Kidney glomerular epithelial cell (primary cell): ENCODE results near the gene LYSMD1.
"Not testable (repeated sequence)": the region's sequence is repeated elsewhere in the genome, so short reads cannot be mapped to it uniquely, and the experiment has no call there.

ENCODE experiments used
- DNase-seq: peaks from one replicate; lab custom pipeline; 2025; lab: John Stamatoyannopoulos, UW

LYSMD1 gene, protein sequence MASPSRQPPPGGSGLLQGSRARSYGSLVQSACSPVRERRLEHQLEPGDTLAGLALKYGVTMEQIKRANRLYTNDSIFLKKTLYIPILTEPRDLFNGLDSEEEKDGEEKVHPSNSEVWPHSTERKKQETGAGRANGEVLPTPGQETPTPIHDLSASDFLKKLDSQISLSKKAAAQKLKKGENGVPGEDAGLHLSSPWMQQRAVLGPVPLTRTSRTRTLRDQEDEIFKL

DNA sequence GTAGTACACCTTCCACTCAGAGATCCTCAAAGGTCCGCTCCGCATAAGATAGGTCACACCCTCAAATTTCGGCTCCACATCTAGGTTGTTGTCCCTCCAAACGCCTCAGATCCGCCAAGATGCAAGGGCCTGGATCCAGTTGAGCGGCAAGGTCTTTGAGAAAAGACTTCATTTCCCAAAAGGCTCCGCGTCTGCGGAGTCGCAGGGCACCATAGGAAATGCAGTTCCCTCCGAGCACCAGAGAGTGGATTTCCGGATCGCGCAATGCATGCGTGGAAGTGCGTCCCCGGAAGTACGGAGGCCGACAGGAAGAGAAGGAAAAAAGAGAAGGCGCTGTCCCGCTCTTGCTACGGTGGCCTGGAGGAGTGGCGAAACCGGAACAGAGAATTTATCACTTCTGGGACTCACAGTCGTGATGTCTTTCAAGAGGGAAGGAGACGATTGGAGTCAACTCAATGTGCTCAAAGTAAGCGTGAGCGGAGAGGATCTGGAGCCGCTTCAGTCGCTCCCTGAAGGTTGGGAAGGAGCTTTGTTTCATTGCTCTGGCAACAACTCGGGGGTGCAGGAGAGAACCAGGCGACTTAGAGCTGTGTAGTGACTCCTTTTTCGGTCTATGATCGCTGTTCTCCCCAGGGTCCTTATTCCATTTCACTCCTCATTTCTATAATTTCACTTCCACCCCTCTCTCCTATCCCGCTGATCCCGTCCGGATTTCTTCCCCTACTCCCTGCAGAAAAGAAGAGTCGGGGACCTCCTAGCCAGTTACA lies at the start of gene LYSMD1, which contains the start of gene SCNM1:
TSS of gene LYSMD1 (minus strand) at position 165 of the 767 bp plus-strand sequence. CDS start 644 bp downstream, outside the sequence.
TSS of gene SCNM1 (plus strand) at position 407 of the 767 bp plus-strand sequence. CDS start at position 416, 9 bp downstream.
- DNase-seq = peak; percentile 98

DNA sequence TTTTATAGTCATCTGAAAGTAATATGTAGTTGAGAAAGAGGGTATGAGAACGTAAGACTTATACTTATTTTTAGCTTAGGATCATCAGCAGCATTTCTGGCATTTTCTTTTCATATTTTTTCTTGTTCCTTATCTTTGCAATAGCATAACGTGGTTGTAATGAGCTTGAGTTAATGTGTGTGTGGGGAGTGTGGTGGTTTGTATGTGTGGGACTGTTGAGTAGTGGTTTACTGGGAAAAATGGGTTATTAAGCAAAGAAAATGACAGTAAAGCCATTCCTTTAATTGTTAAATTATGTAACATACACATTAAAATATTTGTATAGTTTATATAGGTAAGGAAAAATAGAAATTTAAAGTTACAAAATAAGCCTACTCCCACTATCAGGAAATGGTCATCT lies 47.9 kb upstream of the LYSMD1 start:
- DNase-seq = no peak

DNA sequence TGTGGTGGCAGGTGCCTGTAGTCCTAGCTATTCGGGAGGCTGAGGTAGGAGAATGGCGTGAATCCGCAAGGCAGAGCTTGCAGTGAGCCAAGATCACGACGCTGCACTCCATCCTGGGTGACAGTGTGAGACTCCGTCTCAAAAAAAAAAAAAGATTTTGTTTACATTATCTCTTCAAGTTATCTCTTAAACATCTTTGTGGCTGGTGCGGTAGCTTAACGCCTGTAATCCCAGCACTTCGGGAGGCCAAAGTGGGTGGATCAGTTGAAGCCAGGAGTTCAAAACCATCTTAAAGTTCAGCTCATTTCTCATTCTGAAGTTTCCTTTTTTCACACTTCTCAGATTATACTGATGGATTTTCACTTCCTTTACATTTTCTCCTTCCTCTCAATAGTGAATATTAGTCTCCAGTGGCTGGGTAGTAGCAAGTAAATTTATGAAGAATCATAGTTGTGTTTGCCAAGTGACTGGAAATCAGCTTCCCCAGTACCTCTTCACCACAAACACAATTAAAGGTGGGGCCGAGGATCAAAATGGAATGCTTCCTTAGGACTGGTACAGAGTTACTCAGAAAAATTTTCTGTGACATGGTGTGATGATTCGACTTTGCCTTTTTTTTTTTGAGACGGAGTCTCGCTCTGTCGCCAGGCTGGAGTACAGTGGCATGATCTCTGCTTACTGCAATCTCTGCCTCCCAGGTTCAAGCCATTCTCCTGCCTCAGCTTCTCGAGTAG lies 46.4 kb upstream of the LYSMD1 start:
- no peak for DNase-seq

DNA sequence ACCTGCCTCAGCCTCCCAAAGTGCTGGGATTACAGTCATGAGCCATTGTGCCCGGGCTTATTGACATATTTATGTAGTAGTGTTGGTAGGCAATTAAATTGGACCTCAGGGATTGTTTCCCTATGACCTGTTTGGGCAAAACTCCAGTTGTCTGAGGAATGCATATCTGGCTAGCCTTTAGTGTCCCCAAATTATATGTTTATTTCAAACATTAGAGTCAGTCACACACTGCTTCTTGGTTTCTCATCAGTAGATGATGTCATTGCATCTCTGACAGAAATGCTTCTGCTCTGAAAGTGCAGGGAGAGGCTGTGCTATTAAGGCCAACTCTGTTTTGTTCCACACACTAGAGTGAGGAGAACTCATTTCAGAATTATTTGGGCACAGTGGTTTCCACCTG lies 45.1 kb upstream of the LYSMD1 start:
- DNase-seq = no peak

DNA sequence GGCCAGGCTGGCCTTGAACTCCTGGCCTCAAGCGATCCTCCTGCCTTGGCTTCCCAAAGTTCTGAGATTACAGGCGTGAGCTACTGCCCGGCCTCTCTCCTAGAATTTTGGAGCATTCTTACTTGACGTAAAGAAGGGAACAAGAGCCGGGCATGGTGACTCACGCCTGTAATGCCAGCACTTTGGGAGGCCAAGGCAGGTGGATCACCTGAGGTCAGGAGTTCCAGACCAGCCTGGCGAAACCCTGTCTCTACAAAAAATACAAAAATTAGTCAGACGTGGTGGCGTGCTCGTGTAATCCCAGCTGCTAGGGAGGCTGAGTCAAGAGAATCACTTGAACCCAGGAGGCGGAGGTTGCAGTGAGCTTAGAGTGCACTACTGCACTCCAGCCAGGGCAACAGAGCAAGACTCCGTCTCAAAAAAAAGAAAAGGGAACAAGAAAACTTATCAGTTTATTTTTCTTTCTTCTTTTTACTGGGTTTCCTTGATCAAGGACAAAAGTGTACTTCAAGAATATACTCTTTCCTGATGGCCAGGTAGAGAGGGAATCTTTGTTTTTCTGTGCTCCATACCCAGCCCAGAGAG lies 39.8 kb upstream of the LYSMD1 start:
- not testable (repeated sequence) for DNase-seq

DNA sequence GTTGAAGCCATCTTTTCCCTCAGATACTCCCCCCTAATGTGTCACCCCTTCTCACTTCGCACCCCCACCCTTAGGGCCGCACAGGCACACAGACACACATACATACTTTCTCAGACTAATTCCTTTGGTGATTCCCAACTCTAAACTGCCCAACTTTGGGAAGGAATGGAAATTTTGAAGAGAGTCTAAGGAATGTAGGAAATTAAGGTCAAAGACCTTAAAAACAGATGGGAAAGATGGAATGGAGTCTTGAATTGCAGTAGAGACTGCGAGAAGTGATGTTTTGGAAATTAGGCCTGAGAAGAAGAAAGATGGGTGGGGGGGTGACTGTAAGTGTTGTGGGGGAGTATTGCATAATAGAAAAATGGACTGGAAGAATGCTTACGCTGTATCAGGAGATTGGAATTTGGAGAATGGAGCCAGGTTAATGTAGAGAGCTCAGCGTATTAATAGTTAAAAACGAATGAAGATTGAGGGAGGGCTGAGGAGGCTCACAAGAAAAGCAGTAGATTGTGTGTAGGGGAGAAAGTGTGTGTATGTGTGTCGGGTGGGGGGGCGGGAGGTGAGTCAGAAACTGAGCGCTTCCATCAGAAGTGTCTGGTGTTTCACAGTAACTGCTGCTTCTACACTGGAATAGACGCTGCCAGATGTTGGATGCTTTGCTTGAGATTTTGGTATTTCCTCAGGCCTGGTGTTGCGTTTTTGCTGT lies 34.3 kb upstream of the LYSMD1 start:
- peak; percentile 97 for DNase-seq

DNA sequence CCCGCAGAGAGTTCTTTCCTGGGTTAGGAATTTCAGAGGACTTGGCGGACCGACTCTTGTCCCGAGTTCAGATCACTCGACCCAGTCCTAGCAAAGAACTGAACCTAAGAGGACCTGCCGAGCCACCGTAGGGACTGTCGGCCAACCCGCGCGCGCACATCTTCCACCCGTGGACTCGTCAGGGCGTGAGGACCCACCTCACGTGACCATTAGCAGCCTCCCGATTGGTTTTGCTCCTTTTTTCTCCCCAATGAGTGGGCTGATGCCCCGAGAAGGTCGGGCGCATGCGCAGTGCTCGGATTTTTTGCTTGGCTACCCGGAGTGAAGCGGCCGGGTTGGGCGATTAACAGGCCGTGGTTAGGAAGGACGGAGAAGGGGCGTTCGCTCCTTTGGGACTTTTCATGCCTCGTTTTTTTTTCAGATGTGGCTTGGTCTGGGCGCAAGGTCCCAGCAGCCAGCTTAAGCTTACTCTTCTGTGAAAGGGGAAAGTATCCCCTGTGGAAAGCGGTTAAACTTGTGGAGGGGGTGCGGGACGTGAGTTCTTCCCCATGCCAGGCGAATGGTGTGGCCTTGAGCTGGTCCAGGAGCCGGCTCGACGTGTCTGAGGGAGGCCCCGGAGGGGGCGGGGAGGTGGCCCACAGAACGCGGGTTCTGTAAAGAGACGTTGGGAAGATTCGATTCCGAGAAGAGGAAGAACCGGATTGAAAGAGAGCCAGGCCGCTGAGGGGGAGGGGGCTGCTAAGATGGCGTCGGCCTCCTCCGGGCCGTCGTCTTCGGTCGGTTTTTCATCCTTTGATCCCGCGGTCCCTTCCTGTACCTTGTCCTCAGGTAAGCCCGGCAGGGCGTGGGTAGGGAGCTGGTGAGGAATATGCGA lies 32.8 kb upstream of the LYSMD1 start, which contains the start of gene PIP5K1A:
TSS of gene PIP5K1A (plus strand) at position 299 of the 874 bp plus-strand sequence. CDS start at position 744, 445 bp downstream.
- peak; percentile 99 for DNase-seq

DNA sequence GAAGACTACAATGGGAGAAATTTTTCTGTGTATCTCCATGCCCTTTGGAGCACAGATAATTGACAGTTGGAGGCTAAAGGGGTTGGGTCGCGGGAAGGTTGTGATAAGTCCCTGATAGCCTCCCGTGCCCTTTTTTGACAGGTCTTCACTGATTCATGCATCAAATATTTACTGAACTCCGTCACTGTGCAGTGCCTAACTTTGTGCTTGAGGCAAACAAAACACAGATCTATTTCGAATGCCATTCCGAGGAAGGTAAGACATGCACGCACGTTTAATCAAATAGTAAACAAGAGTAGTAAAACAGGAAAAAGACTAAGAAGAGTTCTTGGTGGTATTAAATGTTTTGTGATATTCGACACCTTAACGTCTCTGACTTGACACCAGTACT lies 32.2 kb upstream of the LYSMD1 start:
- no peak for DNase-seq

DNA sequence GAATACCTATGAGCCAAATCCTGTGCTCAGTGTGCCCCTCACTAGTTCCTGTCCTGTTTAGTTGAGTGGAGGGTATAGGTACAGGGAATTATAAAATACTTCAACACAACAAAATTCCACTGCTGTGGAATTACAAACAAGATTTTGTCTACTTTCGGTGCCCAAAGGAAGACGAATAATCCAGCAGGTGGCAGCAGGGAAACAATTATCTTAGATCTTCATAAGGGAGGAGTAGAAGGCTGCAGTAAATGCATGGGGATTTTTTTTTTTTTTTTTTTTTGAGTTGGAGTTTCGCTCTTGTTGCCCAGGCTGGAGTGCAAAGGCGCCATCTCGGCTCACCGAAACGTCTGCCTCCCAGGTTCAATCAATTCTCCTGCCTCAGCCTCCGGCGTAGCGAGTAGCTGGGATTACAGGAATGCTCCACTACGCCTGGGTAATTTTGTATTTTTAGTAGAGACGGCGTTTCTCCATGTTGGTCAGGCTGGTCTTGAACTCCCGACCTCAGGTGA lies 30.6 kb upstream of the LYSMD1 start:
- peak; percentile 86 for DNase-seq

DNA sequence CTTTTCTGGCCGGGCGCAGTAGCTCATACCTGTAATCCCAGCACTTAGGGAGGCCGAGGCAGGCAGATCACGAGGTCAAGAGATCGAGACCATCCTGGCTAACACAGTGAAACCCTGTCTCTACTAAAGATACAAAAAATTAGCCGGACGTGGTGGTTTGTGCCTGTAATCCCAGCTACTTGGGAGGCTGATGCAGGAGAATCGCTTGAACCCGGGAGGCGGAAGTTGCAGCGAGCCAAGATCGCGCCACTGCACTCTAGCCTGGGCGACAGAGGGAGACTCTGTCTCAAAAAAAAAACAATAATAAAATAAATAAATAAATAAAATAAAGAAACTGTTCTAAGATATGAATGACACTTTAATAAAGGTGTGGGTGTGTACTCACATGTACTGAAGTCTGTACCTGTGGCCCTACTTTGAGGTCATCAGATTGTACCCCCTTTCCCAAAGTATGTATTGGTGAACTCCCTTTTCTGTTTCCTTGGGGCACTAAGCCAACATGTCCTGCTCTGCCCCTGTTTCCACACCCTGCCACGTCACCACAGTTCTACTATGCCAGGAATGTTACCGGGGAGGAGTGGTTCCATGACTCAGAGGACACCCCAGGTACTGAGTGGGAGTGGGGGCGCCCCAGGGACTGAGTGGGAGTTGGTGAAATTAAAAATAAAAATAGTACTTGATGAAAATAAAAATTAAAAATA lies 29.3 kb upstream of the LYSMD1 start:
- DNase-seq = peak; percentile 82

DNA sequence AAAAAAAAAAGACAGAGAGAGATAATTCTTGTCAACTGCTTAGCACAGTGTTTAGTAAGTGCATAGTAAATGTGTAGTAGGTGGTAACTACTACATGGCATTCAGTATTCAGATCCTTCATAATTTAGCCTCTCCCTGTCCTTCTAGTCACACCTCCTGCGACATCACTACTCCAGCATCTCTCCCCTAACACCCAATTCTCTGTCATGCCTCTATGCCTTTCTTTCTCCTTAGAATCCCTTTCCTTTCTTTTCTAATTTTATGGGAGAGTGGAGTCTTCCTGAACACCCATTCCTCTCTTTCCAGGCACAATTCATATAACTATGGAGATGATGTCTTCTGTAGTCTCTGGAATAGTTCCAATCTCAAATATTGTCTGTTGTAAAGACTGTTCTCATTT lies 28.2 kb upstream of the LYSMD1 start:
- DNase-seq = no peak

DNA sequence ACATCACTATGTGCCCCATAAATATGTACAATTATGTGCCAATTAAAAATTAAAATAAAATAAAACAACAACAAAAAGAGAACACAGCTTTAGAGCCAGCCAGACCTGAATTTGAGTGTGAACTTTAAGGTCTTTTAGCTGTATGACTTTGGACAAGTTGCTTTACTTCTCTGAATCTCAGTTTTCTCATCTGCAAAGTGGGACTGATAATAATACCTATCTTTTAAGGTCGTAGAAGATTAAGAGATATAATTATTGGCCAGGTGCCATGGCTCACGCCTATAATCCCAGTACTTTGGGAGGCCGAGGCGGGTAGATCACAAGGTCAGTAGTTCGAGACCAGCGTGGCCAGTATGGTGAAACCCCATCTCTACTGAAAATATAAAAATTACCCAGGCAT lies 27.6 kb upstream of the LYSMD1 start:
- DNase-seq = no peak

DNA sequence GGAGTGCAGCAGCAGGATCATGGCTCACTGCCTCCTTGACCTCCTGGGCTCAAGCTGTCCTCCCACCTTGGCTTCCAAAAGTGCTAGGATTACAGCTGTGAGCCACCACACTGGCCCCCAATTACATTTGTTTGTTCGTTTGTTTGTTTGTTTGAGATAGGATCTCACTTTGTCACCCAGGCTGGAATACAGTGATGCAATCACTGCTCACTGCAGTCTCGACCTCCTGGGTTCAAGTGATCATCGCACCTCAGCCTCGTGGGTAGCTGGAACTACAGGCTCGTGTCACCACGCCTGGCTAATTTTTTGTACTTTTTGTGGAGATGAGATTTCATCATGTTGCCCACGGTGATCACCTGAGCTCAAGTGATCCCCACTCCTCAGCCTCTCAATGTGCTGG lies 26.3 kb upstream of the LYSMD1 start:
- no peak for DNase-seq

DNA sequence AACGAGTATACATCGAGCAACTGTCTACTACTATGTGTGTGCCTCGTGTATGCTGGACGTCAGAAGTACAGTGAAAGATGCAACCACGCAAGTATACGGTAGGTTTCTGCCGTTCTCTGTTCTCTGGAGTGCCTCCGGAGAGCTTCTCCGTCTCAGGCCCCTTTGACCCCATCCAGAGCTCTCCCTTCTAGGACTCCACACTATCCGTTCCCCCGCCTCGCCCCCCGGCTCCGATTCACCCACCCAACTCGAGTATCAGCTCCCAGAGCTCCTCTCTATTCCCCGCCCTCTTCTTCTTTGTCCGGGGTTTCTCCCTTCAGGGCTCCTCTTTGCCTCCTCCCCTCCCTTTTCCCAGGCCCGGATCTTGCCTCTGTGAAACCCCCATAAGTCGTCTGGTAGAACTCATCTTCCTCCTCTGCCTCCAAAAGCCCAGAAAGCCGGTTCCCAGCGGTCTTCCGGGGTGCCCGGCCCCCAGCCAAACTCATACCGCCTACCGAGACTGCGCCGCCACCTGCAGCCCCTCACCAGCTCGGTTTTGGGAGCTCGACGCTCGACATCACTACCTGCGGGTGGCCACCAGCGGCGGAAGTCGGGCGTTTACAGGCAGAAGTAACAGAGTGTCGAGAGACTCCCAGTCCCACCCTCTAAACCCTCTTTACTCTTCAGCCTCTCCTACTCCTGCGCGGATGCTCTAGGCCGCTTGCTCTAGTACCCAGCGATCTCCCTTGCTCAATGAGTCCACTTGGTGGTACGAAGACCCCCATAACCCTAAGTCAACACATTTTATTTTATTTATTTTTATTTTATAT lies 24.1 kb upstream of the LYSMD1 start, which contains the start of gene VPS72:
TSS of gene VPS72 (minus strand) at position 561 of the 809 bp plus-strand sequence. CDS start at position 485, 76 bp downstream.
- DNase-seq = peak; percentile 90

DNA sequence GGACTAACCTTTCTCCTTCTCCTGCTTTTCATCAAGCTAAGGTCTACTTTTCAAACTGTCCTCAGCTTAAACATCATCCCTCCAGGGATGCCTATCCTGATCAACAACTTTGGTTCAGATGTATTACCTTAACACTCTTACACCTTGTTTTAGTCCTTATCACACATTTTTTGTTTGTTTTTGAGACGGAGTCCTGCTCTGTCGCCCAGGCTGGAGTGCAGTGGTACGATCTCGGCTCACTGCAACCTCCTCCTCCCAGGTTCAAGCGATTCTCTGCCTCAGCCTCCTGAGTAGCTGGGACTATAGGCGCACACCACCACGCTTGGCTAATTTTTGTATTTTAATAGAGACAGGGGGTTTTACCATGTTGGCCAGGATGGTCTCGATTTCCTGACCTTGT lies 23.0 kb upstream of the LYSMD1 start:
- DNase-seq = not testable (repeated sequence)

DNA sequence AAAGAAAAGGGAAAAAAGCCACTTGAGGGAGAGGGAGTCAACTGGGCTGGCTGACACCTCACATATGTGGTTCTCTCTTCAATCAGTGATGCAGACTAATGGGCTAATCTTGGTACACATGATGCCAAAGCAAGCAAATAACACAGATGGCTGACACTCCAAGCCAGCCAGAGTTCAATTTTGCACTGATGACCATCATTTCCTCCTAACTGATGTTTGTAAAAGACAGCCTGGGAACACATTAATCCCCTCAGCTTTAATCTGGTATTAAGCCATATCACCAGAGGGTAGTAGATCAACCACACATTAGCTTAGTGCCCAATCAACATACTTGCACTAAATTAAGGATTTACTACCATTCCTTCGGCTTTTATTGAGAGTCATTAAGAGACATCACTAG lies 21.5 kb upstream of the LYSMD1 start:
- DNase-seq = no peak

DNA sequence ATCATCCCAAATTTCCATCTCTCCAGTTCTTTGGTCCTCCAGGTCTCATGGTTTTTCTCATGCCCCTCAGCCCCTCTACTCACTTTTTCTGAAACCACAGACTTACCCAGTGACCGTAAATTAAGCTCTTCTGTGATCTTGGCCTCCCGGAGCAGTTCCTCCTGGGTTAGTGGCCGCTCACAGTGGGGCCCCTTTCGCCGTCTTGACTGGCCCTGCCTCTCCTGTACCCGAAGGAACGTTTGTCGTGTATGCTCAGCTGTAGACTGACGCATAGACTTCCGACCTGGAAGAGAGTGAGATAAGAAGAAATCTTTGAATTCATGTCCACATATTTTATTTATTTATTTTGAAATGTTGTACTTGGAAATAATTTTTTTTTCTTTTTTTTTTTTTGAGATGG lies 18.5 kb upstream of the LYSMD1 start:
- no peak for DNase-seq

DNA sequence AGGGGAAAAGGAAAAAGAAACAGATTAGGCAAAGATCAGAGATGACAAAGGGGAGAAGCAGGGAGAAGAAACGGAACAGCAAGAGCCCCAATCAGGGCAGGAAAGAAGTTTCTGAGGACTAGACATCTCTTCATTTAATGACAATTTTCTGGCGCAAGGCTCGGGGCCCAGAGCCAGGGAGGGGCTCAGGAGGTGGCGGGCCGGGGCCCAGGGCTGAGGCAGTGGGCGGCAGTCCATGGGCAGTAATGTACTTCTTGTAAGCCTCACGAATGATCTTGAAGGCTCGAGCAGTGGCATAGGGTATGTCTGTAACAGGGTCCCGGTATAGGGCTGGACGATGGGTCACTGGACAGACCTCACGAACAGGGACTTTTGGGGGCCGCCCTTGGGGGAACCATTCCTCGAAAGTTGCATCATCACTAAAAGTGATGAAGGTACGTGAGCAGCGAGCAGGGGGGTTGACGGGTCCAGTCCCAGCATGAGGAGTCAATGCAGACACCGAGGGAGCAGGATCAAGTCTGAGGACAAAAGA lies 10.9 kb upstream of the LYSMD1 start:
- no peak for DNase-seq
